Stimulated activated CD4-positive, alpha-beta T cell treated with anti-CD3 and anti-CD28 coated beads, Interleukin-2, amount 100 ng/mL, for 24 hours (primary cell): ENCODE results near the gene SRSF4.
"Not testable (repeated sequence)": the region's sequence is repeated elsewhere in the genome, so short reads cannot be mapped to it uniquely, and the experiment has no call there.

Experiments used
- DNase-seq, 2 donors: peaks; one replicate each; pipeline ENCODE4 v3.0.0-alpha.2; 2020

Gene SRSF4

GRCh38 chr1:29181413-29182225 is at the start of gene SRSF4:
TSS of gene SRSF4 (minus strand) at chr1:29181900. CDS start at chr1:29181752, 148 bp downstream.
- DNase-seq: peak; percentile 99

GRCh38 chr1:29230553-29231378 is 49.1 kb upstream of the SRSF4 start, which contains the start of gene MECR:
TSS of gene MECR (minus strand) at chr1:29230934. CDS start at chr1:29230906, 28 bp downstream.
- peak; percentile 96 to 97 for DNase-seq

GRCh38 chr1:29230204-29230552 is 48.5 kb upstream of the SRSF4 start:
- DNase-seq: no peak

- no peak for DNase-seq
Observed at GRCh38 chr1:29227511-29227910, 45.8 kb upstream of the SRSF4 start.

GRCh38 chr1:29225361-29225760 is 43.7 kb upstream of the SRSF4 start:
- DNase-seq: no peak

- no peak for DNase-seq
Observed at GRCh38 chr1:29224356-29224837, 42.7 kb upstream of the SRSF4 start.

- no peak for DNase-seq
Observed at GRCh38 chr1:29223521-29223920, 41.8 kb upstream of the SRSF4 start.

- DNase-seq: no peak
Observed at GRCh38 chr1:29222686-29223085, 41.0 kb upstream of the SRSF4 start.

GRCh38 chr1:29222260-29222659 is 40.6 kb upstream of the SRSF4 start:
- DNase-seq: not testable (repeated sequence)

- no peak for DNase-seq
Observed at GRCh38 chr1:29221296-29221695, 39.6 kb upstream of the SRSF4 start.

- DNase-seq: no peak
Observed at GRCh38 chr1:29218223-29218622, 36.5 kb upstream of the SRSF4 start.

- no peak for DNase-seq
Observed at GRCh38 chr1:29217633-29218032, 35.9 kb upstream of the SRSF4 start.

- no peak for DNase-seq
Observed at GRCh38 chr1:29213055-29213454, 31.4 kb upstream of the SRSF4 start.

GRCh38 chr1:29211086-29212030 is 29.7 kb upstream of the SRSF4 start:
- no peak for DNase-seq

GRCh38 chr1:29210278-29211085 is 28.8 kb upstream of the SRSF4 start:
- DNase-seq: no peak

- no peak for DNase-seq
Observed at GRCh38 chr1:29209173-29209572, 27.5 kb upstream of the SRSF4 start.

GRCh38 chr1:29208442-29208841 is 26.7 kb upstream of the SRSF4 start:
- no peak for DNase-seq

- peak; percentile 96 for DNase-seq
Observed at GRCh38 chr1:29202584-29203340, 21.1 kb upstream of the SRSF4 start.

- no peak for DNase-seq
Observed at GRCh38 chr1:29202053-29202452, 20.4 kb upstream of the SRSF4 start.

- no peak for DNase-seq
Observed at GRCh38 chr1:29201595-29202051, 19.9 kb upstream of the SRSF4 start.
